Measurements from ENCODE around the gene PIGU. TPM values are rescaled to one million over a fixed set of nuclear protein-coding genes. Genes with fewer than 3 reads are reported as not detected.

The PIGU gene
- total and polyA plus RNA-seq, 2 of the 13 experiments (the other 11 are each of a cell fraction or from before 2014, with no cell fraction given) = 45.5 to 231 TPM

DNA sequence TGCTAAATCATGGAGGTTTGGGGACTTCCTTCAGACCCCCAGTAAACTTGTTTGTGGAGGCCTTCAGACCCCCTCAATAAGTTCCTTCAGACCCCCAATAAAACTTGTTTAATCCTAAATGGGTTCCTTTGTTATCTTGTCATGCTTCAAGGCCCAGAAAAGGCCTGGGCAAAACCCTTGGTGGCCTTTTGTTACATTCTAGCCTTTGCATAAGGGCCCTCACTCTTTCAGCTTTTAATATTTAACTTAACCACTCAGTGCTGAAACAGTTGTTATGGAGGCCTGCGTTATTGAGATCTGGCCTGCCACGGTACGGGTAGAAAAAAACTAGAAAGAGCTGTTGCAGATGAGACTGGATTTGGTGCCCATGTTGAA lies 165.0 kb downstream of the PIGU start (continued):
- TF ChIP-seq RELA (CRISPR knock-in tag; IDR thresholded peaks at IDR 0.05) (no peak), HNF4A (CRISPR knock-in tag; IDR thresholded peaks at IDR 0.05) (no peak), ZNF772 (CRISPR knock-in tag; IDR thresholded peaks at IDR 0.05) (no peak), ZNF10 (CRISPR knock-in tag; IDR thresholded peaks at IDR 0.05; ENCODE audit: borderline replicate concordance, low read depth) (no peak), AGO1 (IDR thresholded peaks at IDR 0.05; ENCODE audit: low read depth, low read length, poor library complexity, severe bottlenecking) (no peak), ZNF138 (CRISPR knock-in tag; IDR thresholded peaks at IDR 0.05; ENCODE audit: low read depth) (no peak), SATB2 (CRISPR knock-in tag; IDR thresholded peaks at IDR 0.05) (no peak), TEAD3 (CRISPR knock-in tag; optimal IDR thresholded peaks at IDR 0.05; ENCODE audit: borderline replicate concordance) (peak; percentile 4), CREB1 (IDR thresholded peaks at IDR 0.05) (no peak), CREB1 (CRISPR knock-in tag; IDR thresholded peaks at IDR 0.05) (no peak), KMT2B (CRISPR knock-in tag; IDR thresholded peaks at IDR 0.05) (no peak; the same call in 1 of the 2 replicates), AHR (CRISPR knock-in tag; IDR thresholded peaks at IDR 0.05) (no peak), ZNF460 (CRISPR knock-in tag; IDR thresholded peaks at IDR 0.05; ENCODE audit: borderline replicate concordance) (no peak), LCORL (IDR thresholded peaks at IDR 0.05) (no peak), LCORL (CRISPR knock-in tag; IDR thresholded peaks at IDR 0.05) (no peak), KAT2B (IDR thresholded peaks at IDR 0.05; ENCODE audit: borderline replicate concordance, low read depth, low read length) (no peak)
- TF ChIP-seq, protein P1, sequence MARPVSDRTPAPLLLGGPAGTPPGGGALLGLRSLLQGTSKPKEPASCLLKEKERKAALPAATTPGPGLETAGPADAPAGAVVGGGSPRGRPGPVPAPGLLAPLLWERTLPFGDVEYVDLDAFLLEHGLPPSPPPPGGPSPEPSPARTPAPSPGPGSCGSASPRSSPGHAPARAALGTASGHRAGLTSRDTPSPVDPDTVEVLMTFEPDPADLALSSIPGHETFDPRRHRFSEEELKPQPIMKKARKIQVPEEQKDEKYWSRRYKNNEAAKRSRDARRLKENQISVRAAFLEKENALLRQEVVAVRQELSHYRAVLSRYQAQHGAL (CRISPR knock-in tag; IDR thresholded peaks at IDR 0.05; ENCODE audit: not compliant biosample characterization) = no peak
- TF ChIP-seq, protein P2, sequence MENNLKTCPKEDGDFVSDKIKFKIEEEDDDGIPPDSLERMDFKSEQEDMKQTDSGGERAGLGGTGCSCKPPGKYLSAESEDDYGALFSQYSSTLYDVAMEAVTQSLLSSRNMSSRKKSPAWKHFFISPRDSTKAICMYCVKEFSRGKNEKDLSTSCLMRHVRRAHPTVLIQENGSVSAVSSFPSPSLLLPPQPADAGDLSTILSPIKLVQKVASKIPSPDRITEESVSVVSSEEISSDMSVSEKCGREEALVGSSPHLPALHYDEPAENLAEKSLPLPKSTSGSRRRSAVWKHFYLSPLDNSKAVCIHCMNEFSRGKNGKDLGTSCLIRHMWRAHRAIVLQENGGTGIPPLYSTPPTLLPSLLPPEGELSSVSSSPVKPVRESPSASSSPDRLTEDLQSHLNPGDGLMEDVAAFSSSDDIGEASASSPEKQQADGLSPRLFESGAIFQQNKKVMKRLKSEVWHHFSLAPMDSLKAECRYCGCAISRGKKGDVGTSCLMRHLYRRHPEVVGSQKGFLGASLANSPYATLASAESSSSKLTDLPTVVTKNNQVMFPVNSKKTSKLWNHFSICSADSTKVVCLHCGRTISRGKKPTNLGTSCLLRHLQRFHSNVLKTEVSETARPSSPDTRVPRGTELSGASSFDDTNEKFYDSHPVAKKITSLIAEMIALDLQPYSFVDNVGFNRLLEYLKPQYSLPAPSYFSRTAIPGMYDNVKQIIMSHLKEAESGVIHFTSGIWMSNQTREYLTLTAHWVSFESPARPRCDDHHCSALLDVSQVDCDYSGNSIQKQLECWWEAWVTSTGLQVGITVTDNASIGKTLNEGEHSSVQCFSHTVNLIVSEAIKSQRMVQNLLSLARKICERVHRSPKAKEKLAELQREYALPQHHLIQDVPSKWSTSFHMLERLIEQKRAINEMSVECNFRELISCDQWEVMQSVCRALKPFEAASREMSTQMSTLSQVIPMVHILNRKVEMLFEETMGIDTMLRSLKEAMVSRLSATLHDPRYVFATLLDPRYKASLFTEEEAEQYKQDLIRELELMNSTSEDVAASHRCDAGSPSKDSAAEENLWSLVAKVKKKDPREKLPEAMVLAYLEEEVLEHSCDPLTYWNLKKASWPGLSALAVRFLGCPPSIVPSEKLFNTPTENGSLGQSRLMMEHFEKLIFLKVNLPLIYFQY (CRISPR knock-in tag; IDR thresholded peaks at IDR 0.05; ENCODE audit: borderline replicate concordance) = no peak
- TF ChIP-seq, protein P3, sequence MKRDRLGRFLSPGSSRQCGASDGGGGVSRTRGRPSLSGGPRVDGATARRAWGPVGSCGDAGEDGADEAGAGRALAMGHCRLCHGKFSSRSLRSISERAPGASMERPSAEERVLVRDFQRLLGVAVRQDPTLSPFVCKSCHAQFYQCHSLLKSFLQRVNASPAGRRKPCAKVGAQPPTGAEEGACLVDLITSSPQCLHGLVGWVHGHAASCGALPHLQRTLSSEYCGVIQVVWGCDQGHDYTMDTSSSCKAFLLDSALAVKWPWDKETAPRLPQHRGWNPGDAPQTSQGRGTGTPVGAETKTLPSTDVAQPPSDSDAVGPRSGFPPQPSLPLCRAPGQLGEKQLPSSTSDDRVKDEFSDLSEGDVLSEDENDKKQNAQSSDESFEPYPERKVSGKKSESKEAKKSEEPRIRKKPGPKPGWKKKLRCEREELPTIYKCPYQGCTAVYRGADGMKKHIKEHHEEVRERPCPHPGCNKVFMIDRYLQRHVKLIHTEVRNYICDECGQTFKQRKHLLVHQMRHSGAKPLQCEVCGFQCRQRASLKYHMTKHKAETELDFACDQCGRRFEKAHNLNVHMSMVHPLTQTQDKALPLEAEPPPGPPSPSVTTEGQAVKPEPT (CRISPR knock-in tag; IDR thresholded peaks at IDR 0.05; ENCODE audit: low read depth) = no peak
- TF ChIP-seq, protein P4, sequence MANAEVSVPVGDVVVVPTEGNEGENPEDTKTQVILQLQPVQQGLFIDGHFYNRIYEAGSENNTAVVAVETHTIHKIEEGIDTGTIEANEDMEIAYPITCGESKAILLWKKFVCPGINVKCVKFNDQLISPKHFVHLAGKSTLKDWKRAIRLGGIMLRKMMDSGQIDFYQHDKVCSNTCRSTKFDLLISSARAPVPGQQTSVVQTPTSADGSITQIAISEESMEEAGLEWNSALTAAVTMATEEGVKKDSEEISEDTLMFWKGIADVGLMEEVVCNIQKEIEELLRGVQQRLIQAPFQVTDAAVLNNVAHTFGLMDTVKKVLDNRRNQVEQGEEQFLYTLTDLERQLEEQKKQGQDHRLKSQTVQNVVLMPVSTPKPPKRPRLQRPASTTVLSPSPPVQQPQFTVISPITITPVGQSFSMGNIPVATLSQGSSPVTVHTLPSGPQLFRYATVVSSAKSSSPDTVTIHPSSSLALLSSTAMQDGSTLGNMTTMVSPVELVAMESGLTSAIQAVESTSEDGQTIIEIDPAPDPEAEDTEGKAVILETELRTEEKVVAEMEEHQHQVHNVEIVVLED (CRISPR knock-in tag; IDR thresholded peaks at IDR 0.05; ENCODE audit: borderline replicate concordance) = no peak
- TF ChIP-seq, protein P5, sequence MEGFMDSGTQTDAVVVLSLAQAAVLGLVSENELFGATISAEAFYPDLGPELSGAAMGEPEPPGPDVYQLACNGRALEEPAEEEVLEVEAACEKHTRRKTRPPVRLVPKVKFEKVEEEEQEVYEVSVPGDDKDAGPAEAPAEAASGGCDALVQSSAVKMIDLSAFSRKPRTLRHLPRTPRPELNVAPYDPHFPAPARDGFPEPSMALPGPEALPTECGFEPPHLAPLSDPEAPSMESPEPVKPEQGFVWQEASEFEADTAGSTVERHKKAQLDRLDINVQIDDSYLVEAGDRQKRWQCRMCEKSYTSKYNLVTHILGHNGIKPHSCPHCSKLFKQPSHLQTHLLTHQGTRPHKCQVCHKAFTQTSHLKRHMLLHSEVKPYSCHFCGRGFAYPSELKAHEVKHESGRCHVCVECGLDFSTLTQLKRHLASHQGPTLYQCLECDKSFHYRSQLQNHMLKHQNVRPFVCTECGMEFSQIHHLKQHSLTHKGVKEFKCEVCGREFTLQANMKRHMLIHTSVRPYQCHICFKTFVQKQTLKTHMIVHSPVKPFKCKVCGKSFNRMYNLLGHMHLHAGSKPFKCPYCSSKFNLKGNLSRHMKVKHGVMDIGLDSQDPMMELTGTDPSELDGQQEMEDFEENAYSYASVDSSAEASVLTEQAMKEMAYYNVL (CRISPR knock-in tag; IDR thresholded peaks at IDR 0.05; ENCODE audit: borderline replicate concordance) = peak; percentile 78
